Spleen (tissue), 7 donors: ENCODE measurements around the gene PXMP4.

Experiments
- CTCF ChIP-seq, 11 experiments: fragments of 200-600 bp in 7 of 11; fragments of 450-650 bp in 4 of 11; sonication (generic) in 4 of 11; IDR thresholded peaks in 8 of 11; conservative IDR thresholded peaks in 3 of 11; 1 replicate in 7 of 11; 2 replicates in 4 of 11; pipeline versions ENCODE4 v1.4.0 to v1.8.0; 2016 to 2021; ENCODE audit warnings: antibody characterized with exemption in 11 of 11, inconsistent platforms in 4 of 11, mild to moderate bottlenecking in 1 of 11
- POLR2AphosphoS5 ChIP-seq, 3 donors: sonication (generic); formaldehyde crosslinking; IDR thresholded peaks; one replicate each; pipeline ENCODE4 v1.5.1; 2017; ENCODE audit warnings: antibody characterized with exemption in 3 of 3
- donor health status: DM: no; HTN: no; CAD: no; lungs with moderate emphysema.
- donor health status: DM: no; HTN: no; CAD: no.
- donor health status: DM: no; HTN: no; CAD: no.

- TF ChIP-seq CTCF (IDR thresholded peaks at IDR 0.05 in 8 of 11, conservative IDR thresholded peaks at IDR 0.05 in 3 of 11) (no peak), POLR2AphosphoS5 (IDR thresholded peaks at IDR 0.05) (no peak)
These were observed 9.0 kb upstream of the PXMP4 start for GRCh38 chr20:33729101-33729500.
